Hematopoietic multipotent progenitor cell treated with erythropoietin and hydrocortisone succinate and interleukin-3 and kit ligand, for 8 days (in vitro differentiated cells): Measurements from ENCODE around the gene CFAP300.
A peak's percentile ranks its signal among the peaks of the same experiment; 100 is the strongest.

Experiments
- DNase-seq: peaks from one replicate; pipeline ENCODE4 v3.0.0-alpha.2; 2015

Gene CFAP300

DNA sequence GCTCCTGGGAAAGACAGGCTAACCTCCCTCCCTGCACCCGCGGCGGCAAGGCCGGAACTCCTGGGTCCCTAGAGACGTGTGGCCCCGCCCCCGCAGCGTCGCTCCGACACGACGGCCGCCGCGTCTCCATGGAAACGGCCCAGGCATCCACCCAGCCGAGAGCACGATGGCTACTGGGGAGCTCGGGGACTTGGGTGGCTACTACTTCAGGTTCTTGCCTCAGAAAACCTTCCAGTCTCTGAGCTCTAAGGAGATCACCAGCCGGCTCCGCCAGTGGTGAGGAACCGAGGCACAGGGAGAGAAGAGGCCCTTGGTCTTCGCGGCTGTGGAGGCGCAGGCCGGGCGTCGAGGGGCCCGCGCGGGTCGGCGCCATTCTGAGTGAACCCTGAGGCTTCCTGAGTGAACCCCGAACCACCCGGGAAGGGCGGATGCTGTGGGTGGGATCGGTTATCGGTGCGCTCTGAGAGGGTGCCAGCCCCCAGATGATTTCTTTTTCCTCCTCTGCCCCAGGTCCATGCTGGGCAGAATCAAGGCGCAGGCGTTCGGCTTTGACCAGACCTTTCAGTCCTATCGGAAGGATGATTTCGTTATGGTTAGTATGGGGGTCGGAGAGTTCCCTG lies at the start of gene CFAP300:
TSS of gene CFAP300 (plus strand) at position 133 of the 620 bp plus-strand sequence. CDS start at position 167, 34 bp downstream.
- peak; percentile 16 for DNase-seq

DNA sequence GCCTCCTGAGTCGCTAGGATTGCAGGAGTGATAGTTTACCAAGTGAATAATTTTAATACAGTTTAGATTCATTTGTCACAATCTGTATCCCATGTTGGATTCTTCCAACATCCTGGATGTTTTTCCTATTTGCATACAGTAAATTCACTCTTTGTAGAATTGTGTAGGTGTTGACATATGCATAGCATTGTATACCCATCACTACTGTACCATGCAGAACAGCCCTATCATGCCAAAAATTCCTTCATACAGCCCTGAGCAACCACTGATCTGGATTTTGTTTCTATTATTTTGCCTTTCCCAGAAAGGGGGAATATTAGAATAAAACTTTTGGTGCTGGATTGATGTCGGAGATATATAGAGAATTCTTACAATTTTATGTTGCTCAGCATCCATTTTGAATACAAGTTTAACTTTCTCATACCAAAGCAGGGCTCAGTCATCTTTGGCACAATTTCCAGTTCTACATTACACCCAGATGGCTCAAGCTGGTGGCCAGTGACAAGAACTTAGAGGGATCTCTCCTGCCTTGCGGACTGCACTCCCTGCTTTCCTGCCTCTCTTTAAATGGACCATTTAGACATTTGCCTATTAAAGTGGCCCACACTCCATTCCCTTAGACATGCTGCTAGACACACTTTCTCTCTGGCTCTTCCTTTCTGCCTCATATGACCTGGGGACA lies 45.4 kb upstream of the CFAP300 start:
- DNase-seq: no peak

DNA sequence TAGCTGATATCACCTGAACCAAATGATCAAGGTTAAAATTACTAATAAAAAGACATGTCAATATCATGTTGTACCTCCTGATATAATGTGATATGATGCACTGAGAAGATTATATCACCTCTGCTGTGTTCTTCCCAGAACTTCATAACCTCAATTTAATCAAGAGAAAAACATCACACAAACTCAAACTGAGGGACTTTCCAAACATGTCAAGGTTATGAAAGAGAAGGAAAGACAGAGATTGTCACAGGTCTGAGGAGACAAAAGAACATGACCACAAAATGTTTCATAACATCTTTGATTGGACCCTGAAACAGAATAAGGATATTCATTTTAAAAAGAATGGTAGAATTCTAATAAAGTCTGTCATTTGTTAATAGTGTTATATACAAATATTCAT lies 43.0 kb upstream of the CFAP300 start:
- no peak for DNase-seq

DNA sequence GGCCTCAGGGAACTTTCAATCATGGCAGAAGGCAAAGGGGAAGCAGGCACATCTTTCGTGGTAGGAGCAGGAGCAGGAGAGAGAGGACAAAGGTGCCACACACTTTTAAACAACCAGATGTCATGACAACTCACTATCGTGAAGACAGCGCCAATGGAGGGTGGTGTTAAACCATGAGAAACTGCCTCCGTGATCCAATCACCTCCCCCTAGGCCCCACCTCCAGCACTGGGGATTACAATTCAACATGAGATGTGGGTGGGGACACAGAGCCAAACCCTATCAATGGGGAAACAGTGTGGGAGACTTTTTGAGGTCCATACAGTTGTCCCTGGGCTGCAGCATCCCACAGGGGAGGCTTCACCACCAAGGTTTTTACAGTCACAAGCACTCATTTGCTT lies 41.9 kb upstream of the CFAP300 start:
- no peak for DNase-seq

DNA sequence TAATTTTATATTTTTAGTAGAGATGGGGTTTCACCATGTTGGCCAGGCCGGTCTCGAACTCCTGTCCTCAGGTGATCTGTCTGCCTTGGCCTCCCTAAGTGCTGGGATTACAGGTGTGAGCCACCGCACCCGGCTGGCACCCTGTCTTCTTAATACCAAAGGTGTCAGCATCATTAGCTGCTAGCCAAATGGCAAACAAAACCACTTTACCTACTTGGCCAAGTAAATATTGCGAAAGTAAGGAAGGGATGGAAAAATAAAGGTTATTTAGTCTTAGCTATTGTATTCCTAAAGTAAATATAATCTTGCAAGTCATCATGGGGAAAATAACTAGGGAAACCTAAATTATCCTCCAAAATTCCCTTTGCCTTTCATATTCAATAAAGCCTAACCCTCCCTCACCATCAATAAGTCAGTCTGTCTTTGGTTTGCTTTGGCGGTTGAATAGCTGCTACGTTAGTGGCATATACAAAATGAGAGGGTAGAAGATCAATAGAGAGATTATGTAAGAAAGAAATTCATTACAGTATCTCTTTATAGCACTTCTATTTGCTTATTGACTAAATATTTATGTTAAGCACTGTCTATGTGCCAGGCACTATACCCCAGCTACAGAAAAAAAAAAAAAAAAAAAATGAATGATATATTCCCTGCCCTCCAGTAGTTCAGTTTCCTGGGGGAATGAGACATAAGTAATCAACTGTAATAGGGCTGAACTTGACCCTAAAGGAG lies 40.2 kb upstream of the CFAP300 start:
- no peak for DNase-seq

GRCh38 chr11:102007567-102008437 lies 39.4 kb upstream of the CFAP300 start:
- peak; percentile 57 for DNase-seq

- DNase-seq: no peak
Observed at GRCh38 chr11:102010776-102011494, 36.3 kb upstream of the CFAP300 start.

DNA sequence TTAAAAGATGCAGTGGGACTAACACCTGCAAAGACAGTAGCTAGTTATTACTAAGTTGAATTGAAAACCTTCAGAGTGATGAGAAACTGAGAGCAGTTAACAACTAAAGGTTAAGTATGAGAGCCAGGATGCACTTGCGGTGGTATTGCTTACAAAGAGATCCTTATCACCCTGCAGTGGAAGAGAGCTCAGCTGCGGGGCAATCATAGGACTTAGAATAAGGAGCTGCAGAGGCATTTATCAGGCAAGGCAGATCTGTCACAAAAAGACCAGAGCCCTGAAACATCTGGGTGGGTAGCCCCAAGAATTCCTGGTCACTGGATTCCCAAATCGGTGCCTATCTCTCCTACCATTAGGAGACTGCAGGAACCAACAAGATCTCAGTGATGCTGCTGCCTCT lies 34.3 kb upstream of the CFAP300 start:
- DNase-seq: no peak

DNA sequence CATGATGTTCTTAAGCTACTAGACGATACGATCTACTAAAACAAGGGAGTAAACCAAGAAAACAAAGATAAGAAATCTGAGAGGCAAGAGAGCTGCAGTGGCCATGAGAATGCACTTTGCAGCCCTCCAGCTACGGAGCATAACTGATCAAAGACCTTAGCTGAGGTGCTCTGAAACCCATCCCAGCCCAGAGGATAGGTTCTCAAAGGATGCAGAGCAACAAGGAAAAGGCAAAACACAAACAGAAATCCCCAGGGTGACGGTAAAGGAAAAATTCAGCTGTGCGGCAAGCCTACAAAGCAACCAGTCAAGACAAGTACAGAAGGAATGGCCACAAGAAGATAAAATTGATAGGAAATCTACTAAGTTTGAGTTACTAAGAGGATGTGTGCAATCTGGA lies 32.5 kb upstream of the CFAP300 start:
- no peak for DNase-seq

DNA sequence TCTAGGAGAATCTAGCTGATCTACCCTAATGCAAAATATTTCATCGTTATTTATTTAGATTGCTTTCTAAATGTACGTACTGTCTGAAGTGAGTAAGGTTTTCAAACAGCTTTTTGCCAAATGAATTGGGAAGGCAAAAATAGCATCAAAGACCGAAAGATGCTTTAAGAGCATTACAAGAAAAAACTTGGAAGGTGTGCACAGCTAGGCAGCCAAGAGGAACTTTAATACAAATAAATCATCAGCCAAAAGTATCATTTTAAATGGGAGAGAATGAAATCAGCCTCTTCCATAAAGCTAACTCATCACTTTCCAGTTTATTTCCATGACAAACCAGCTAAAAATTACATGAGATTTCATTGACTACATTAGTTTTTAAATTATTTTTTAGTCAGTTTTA lies 30.2 kb upstream of the CFAP300 start:
- DNase-seq: no peak

DNA sequence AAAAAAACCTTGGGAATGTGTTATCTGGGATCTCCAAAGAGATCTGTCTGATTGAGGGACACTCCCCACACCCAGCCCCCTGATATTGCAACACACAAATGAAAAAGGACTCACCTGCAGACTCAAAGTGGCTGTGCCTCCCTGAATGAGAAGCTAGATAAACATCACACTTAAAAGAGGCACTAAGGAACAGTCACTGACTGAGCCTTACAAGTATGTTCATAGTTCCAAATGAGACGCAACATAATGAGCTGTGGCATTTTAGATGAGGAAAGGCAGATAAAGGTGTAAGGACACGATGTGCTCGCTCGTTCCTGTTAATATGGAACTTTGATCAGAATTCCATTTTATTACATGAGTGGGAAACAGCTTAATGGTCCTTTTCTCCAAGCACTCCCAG lies 21.0 kb upstream of the CFAP300 start:
- no peak for DNase-seq

DNA sequence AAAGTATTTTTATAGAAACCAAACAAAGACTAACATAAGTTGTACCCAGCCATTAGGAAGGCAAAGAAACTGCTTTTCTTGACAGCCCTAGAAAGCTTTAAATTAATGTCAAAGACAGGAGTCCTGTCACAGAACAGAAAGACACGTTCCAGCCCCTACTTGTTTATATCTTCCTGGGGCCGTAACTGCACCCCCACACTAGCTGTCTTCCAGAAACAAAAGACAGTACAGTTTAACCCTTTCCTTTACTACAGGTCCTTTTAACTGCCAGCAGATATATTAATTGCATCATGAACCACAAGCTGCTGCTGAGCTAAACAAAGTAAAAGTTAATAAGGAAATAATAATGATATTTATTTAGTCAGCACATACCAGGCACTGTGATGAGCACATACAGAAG lies 20.3 kb upstream of the CFAP300 start:
- DNase-seq: no peak

- no peak for DNase-seq
Observed at GRCh38 chr11:102036757-102037156, 10.5 kb upstream of the CFAP300 start.

DNA sequence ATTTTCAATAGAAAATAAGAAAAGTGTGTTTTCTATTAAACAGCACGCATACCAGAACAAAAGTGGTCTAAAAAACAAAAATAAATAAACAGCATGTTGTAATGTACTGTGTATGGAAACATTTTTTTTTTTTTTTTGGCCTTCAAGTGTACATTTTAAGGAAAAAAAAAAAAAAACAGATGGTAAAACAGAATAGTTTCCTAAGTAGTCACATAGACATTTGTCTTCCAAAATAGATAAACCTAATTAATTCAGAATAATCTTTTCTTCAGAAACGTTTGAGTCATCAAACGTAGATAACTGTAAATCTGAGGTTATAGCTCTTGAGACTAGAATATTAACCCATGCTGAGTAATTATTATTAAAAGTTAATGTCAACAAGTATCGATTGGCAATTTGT lies 396 bp upstream of the CFAP300 start:
- no peak for DNase-seq

DNA sequence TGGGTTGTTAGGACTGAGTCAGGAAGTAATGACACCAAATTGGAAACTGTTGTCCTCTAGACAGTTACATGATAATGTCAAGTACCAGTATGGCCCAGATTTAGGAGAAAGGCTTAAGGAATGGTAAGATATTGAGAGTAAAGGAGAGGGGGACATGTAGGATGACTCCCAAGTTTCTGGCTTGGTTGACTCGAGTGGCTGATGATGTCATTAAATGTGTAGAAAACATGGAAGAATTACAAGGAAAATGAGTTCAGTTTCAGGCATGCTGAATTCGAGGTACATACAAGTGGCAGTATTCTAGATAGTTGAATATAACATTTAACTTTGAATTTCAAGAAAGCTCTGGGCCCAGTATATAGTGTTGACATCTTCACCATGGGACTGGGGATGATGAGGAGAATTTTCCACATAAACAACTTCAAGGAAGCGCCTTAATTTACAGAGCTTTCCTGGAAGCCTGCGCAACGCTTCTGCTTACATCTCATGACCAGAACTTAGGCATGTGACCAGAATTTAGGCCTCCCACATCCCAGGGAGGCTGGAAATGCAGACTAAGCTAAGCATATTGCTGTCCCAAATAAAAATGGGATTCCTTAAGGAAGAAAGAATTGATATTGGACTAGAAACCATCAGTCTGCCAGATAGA lies 3.8 kb downstream of the CFAP300 start:
- DNase-seq: no peak

- no peak for DNase-seq
Observed at GRCh38 chr11:102061276-102061675, 14.0 kb downstream of the CFAP300 start.

DNA sequence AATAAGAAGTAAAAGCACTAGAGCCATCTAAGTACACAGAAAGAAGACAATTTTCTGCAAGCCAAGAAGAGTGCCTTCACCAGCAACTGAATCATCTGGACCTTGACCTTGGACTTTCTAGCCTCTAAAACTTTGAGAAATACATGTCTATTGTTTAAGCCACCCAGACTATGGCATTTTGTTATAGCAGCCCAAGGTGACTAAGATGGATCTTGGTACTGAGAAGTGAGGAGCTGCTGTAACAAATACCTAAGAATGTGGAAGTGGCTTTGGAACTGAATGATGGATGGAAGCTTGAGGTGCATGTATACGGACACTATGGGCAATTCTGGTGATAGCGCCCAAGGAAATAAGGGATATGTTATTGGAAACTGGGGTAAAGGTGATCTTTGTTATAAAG lies 14.9 kb downstream of the CFAP300 start:
- DNase-seq: no peak

- DNase-seq: no peak
Observed at GRCh38 chr11:102064316-102064715, 17.1 kb downstream of the CFAP300 start.

DNA sequence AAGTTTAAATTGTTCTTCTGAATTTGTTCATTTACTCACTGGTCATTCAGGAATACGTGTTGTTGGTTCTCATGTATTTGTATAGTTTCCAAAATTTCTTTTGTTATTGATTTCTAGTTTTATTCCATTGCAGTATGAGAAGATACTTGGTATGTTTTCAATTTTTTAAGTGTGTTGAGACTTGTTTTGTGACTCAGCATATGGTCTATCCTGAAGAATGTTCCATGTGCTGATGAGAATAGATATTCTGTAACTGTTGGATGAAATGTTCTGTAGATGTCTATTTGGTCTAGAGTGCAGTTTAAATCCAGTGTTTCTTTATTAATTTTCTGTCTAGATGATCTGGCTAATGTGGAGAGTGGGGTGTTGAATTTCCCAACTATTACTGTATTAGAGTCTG lies 23.5 kb downstream of the CFAP300 start:
- DNase-seq: no peak

- no peak for DNase-seq
Observed at GRCh38 chr11:102071497-102072472, 24.5 kb downstream of the CFAP300 start.

DNA sequence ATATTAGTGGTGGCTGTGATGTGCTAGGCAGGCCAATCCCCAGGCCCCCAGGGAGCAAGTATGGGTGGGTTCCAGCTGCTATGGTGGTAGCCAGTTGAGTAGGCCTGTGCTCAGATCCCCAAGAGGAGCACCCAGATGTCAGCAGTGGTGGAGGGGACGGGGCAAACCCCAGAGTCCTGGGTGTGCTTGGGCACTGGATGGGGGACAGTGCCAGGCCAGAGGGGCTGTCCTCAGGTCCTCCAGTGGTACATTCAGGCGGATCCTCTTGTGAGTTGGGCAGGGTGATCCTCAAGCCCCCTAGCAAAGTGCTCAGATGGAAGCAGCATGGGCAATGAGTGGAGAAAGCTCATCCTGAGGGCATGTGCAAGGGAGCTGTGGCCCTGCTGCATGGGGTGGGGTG lies 26.0 kb downstream of the CFAP300 start:
- no peak for DNase-seq
